Effector memory CD4-positive, alpha-beta T cell (primary cell): Measurements from ENCODE around the gene LIN52.
A peak's percentile ranks its signal among the peaks of the same experiment; 100 is the strongest.

ENCODE experiments used
- DNase-seq, 3 donors: peaks; one replicate each; pipeline ENCODE4 v3.0.0-alpha.2; 2020
- H3K27ac ChIP-seq: 2 replicates; pipeline ENCODE4 v1.7.0; 2013; ENCODE audit warnings: mild to moderate bottlenecking, low read length, moderate library complexity; ENCODE audit not compliant: insufficient read depth, poor library complexity, severe bottlenecking
- H3K27me3 ChIP-seq: replicated peaks from 2 replicates; pipeline ENCODE4 v1.7.0; 2013; ENCODE audit warnings: mild to moderate bottlenecking, low read length; ENCODE audit not compliant: insufficient read depth, control insufficient read depth, poor library complexity, severe bottlenecking
- H3K36me3 ChIP-seq: 2 replicates; pipeline ENCODE4 v1.7.0; 2013; ENCODE audit warnings: mild to moderate bottlenecking, low read length, moderate library complexity; ENCODE audit not compliant: control insufficient read depth, insufficient read depth
- H3K4me1 ChIP-seq: 2 replicates; pipeline ENCODE4 v1.7.0; 2013; ENCODE audit warnings: low read length, mild to moderate bottlenecking; ENCODE audit not compliant: control insufficient read depth, insufficient read depth, poor library complexity, severe bottlenecking
- H3K4me3 ChIP-seq: 2 replicates; pipeline ENCODE4 v1.7.0; 2013; ENCODE audit warnings: low read length, low read depth, mild to moderate bottlenecking; ENCODE audit not compliant: insufficient read depth, poor library complexity, severe bottlenecking
- H3K9me3 ChIP-seq: 2 replicates; pipeline ENCODE4 v1.7.0; 2013; ENCODE audit warnings: mild to moderate bottlenecking, low read length, moderate library complexity; ENCODE audit not compliant: control insufficient read depth

Gene LIN52

GRCh38 chr14:74203639-74204038 lies 118.9 kb downstream of the LIN52 start:
- DNase-seq = no peak
- Histone ChIP-seq H3K27me3 (no peaks in the 10 kb centered on the region), H3K4me1 (no peaks in the 10 kb centered on the region), H3K4me3 (no peak overlapping the region), H3K27ac (no peak overlapping the region), H3K36me3 (peaks cover 7% of the 10 kb centered on the region), H3K9me3 (no peaks in the 10 kb centered on the region)

- no peak for DNase-seq
- Histone ChIP-seq H3K9me3 (no peaks in the 10 kb centered on the region), H3K27me3 (no peaks in the 10 kb centered on the region), H3K4me1 (no peaks in the 10 kb centered on the region), H3K4me3 (no peak overlapping the region), H3K36me3 (peaks cover 7% of the 10 kb centered on the region), H3K27ac (no peak overlapping the region)
These were observed 119.7 kb downstream of the LIN52 start for GRCh38 chr14:74204491-74204890.

- no peak for DNase-seq
- H3K4me1 ChIP-seq = no peaks in the 10 kb centered on the region
- no peak overlapping the region for H3K4me3 ChIP-seq
These were observed 121.1 kb downstream of the LIN52 start for GRCh38 chr14:74205882-74206281.

GRCh38 chr14:74207943-74208342 lies 123.2 kb downstream of the LIN52 start:
- peaks cover 7% of the 10 kb centered on the region for H3K36me3 ChIP-seq
- DNase-seq = no peak
- no peaks in the 10 kb centered on the region for H3K4me1 ChIP-seq
- H3K27ac ChIP-seq = no peak overlapping the region
- no peaks in the 10 kb centered on the region for H3K9me3 ChIP-seq
- H3K4me3 ChIP-seq = no peak overlapping the region
- H3K27me3 ChIP-seq = no peaks in the 10 kb centered on the region

More at GRCh38 chr14:74205882-74206281, 121.1 kb downstream of the LIN52 start:
- H3K9me3 ChIP-seq = no peaks in the 10 kb centered on the region
- H3K36me3 ChIP-seq = peaks cover 7% of the 10 kb centered on the region
- no peaks in the 10 kb centered on the region for H3K27me3 ChIP-seq
- H3K27ac ChIP-seq = no peak overlapping the region

- H3K4me3 ChIP-seq = no peak overlapping the region
- peaks cover under 1% of the 10 kb centered on the region for H3K36me3 ChIP-seq
- no peaks in the 10 kb centered on the region for H3K27me3 ChIP-seq
- no peaks in the 10 kb centered on the region for H3K4me1 ChIP-seq
- H3K9me3 ChIP-seq = no peaks in the 10 kb centered on the region
- no peak for DNase-seq
- no peak overlapping the region for H3K27ac ChIP-seq
These were observed 123.9 kb downstream of the LIN52 start for GRCh38 chr14:74208642-74209041.

GRCh38 chr14:74211945-74212580 lies 127.3 kb downstream of the LIN52 start:
- Histone ChIP-seq H3K4me1 (no peaks in the 10 kb centered on the region), H3K27ac (no peak overlapping the region), H3K4me3 (no peak overlapping the region), H3K9me3 (no peaks in the 10 kb centered on the region), H3K36me3 (no peaks in the 10 kb centered on the region), H3K27me3 (no peaks in the 10 kb centered on the region)
- no peak for DNase-seq

GRCh38 chr14:74213907-74214803 lies 129.4 kb downstream of the LIN52 start:
- no peak overlapping the region for H3K27ac ChIP-seq
- no peak for DNase-seq
- peaks cover 5% of the 10 kb centered on the region for H3K27me3 ChIP-seq
- peaks cover 6% of the 10 kb centered on the region for H3K4me1 ChIP-seq
- no peaks in the 10 kb centered on the region for H3K36me3 ChIP-seq
- H3K4me3 ChIP-seq = no peak overlapping the region
- H3K9me3 ChIP-seq = no peaks in the 10 kb centered on the region

GRCh38 chr14:74216671-74217070 lies 131.9 kb downstream of the LIN52 start:
- Histone ChIP-seq H3K27me3 (peaks cover 5% of the 10 kb centered on the region), H3K36me3 (no peaks in the 10 kb centered on the region), H3K9me3 (no peaks in the 10 kb centered on the region), H3K4me1 (peaks cover 6% of the 10 kb centered on the region), H3K4me3 (no peak overlapping the region), H3K27ac (no peak overlapping the region)
- no peak for DNase-seq

- Histone ChIP-seq H3K4me1 (peaks cover 6% of the 10 kb centered on the region), H3K27ac (no peak overlapping the region), H3K27me3 (peaks cover 5% of the 10 kb centered on the region), H3K9me3 (no peaks in the 10 kb centered on the region), H3K4me3 (peak overlapping the region; percentile 10), H3K36me3 (no peaks in the 10 kb centered on the region)
- peak; percentile 28 to 44 (median 39) for DNase-seq
These were observed 133.1 kb downstream of the LIN52 start for GRCh38 chr14:74217672-74218448.
